H1 (cell line): ENCODE data around the gene SORL1-AS1.

Experiments
- BCL11A ChIP-seq, 2 experiments: IDR thresholded peaks; one replicate each; pipeline ENCODE4 v1.6.1; 2011; ENCODE audit warnings: low read depth in 2 of 2, low read length in 2 of 2, mild to moderate bottlenecking in 2 of 2
- CEBPB ChIP-seq: IDR thresholded peaks from 2 replicates; pipeline ENCODE4 v1.6.1; 2012; ENCODE audit warnings: low read depth, low read length
- E2F6 ChIP-seq: IDR thresholded peaks from 2 replicates; pipeline ENCODE4 v1.6.1; 2012; ENCODE audit warnings: inconsistent platforms
- GABPA ChIP-seq: IDR thresholded peaks from 2 replicates; pipeline ENCODE4 v1.6.1; 2011; ENCODE audit warnings: mild to moderate bottlenecking, low read length, moderate library complexity, borderline replicate concordance; ENCODE audit not compliant: insufficient read depth
- GTF2F1 ChIP-seq: IDR thresholded peaks from 2 replicates; pipeline ENCODE4 v1.6.1; 2012; ENCODE audit warnings: low read depth, low read length, improper control_type of control experiment, borderline replicate concordance
- MAFK ChIP-seq: IDR thresholded peaks from 2 replicates; pipeline ENCODE4 v1.6.1; 2012; ENCODE audit warnings: low read depth, mild to moderate bottlenecking, improper control_type of control experiment, low read length
- SIRT6 ChIP-seq: IDR thresholded peaks from one replicate; pipeline ENCODE4 v1.7.1; 2012; ENCODE audit warnings: low read length, inconsistent platforms
- SRF ChIP-seq: IDR thresholded peaks from 2 replicates; pipeline ENCODE4 v1.6.1; 2011; ENCODE audit warnings: mild to moderate bottlenecking, low read depth, low read length, moderate library complexity
- TAF7 ChIP-seq: optimal IDR thresholded peaks from 2 replicates; pipeline ENCODE3; 2011; ENCODE audit warnings: low read depth, mild to moderate bottlenecking, inconsistent platforms, low read length, moderate library complexity, borderline replicate concordance
- TF ChIP-seq, protein P1 (sequence below): IDR thresholded peaks from 2 replicates; pipeline ENCODE4 v1.6.1; 2012; ENCODE audit warnings: low read length, inconsistent platforms

Gene SORL1-AS1

DNA sequence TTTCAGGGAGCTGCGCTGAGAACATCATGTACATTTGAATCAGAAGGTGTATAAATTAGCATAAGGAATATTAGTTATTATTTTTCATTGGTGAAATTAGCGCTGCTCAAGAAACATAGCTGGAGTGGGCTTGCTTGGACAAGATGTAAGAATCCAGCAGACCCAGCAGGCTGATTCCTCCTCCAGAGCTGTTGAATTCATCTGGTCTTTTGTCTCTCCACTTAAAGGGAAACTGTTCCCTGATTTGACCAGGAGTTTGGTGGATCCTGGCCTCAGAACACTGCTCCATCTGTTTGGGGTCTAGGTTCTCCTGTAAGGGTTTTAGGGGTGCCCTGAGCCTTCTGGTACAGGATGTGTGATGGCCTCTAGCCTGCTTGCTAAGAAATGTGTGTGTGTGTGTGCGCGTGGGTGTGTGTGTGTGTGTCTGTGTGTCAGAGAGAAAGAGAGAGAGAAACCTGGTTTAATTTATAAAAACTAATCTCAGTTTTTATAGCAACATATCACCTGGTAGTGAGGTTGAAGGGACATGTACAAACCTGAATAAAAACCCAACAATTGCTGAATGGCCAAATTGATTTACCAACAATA lies 9.0 kb downstream of the SORL1-AS1 start (continued):
- TF ChIP-seq E2F6 (no peak), SRF (no peak), GABPA (no peak), BCL11A (IDR thresholded peaks at IDR 0.05; ENCODE audit: low read depth in 2 of 2, low read length in 2 of 2) (no peak), CEBPB (no peak), MAFK (no peak), TAF7 (no peak), GTF2F1 (no peak), SIRT6 (no peak)
- TF ChIP-seq, protein P1, sequence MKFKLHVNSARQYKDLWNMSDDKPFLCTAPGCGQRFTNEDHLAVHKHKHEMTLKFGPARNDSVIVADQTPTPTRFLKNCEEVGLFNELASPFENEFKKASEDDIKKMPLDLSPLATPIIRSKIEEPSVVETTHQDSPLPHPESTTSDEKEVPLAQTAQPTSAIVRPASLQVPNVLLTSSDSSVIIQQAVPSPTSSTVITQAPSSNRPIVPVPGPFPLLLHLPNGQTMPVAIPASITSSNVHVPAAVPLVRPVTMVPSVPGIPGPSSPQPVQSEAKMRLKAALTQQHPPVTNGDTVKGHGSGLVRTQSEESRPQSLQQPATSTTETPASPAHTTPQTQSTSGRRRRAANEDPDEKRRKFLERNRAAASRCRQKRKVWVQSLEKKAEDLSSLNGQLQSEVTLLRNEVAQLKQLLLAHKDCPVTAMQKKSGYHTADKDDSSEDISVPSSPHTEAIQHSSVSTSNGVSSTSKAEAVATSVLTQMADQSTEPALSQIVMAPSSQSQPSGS = no peak
